Stimulated activated CD4-positive, alpha-beta T cell treated with anti-CD3 and anti-CD28 coated beads, TNF-alpha, amount 100 ng/mL, for 48 hours (primary cell): ENCODE data around the gene APIP.

Source experiments
- DNase-seq, 3 donors: peaks; one replicate each; pipeline ENCODE4 v3.0.0-alpha.2; 2020; ENCODE audit warnings: low read depth in 3 of 3

Gene APIP

DNA sequence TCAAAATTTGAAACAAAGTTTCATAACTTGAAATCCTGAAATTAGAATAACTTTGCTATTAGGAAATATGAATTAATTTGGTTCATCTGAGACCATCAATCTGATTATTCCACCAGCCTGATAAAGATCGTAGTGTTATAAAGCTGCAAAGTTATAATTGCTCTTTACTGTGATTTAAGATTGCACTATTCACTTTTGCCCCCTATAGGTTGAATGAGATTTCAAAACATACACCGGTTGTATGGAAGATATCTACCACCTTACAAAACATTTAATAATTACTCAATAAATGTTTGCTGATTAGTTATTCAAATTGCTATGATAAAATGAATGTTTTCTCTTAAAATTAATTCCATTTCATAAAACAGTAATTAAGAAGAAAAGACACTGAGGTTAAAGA lies 26.1 kb downstream of the APIP start:
- DNase-seq = no peak

DNA sequence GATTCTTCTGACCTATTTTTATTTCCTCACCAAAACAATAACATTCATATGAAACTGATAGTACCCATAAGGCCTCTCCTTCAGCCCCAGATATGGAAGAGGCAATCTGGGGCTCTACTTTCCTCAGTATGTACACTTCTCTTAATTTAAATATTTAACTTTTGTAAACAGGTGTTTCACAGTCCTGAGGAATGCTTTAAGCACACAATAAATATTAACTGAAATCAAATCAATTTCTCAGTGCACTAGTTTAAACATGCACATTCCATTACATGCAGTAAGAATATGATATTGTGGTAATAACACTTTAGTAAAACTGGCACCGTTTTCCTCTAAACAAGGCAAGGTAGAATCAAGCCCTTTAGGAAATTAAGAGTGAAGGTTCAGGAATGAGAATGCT lies 28.9 kb downstream of the APIP start:
- DNase-seq = no peak

DNA sequence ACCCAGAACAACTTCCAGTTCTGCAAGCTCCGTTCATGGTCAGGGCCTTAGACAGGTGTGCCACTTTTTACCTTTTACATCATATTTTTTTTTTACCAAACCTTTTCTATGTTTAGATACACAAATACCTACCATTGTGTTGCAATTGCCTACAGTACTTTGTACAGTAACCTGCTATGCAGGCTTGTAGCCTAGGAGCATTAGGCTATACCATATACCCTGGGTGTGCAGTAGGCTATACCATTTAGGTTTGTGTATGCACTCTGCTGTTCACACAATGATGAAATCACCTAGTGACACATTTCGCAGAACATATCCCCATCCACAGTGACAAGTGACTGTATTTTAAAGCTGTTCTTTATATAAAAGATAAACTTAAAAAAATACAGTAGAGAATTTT lies 29.6 kb downstream of the APIP start:
- no peak for DNase-seq

DNA sequence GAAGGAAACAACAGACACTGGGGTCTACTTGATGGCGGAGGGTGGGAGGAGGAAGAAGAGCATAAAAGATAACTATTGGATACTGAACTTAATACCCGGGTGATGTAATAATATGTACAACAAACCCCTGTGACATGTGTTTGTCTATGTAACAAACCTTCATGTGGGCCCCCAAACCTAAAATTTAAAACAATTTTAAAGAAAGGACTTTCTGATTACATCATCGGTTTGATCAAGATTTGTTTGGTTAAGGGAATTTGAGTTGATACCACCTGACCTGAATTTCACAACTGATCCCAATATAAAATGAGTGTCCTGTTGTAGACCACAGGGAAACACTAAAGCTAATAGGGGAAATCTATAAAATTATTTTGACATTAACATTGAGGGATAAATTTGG lies 34.3 kb downstream of the APIP start:
- no peak for DNase-seq

DNA sequence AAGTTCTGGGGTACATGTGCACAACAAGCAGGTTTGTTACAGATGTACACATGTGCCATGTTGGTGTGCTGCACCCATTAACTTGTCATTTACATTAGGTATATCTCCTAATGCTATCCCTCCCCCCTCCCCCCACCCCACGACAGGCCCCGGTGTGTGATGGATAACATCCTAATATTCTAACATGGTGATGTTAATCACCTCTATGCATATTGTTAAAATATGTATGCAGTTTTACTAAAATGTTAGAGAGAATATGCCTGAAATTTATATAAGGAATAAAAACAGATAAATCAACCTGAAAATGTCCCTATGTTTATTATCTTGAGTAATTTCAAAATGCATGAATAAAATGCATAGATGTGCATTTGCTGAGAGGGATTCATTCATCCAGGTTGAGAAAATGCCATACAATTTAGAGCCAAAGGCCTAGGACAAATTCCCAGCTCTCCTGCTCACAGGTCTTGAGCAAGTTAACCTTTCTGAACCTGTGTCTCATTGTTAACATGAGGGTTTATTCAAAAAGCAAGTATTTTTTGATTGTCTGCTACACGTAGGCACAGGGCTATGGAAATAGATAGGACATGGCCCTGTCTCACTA lies 38.7 kb downstream of the APIP start:
- DNase-seq = no peak

DNA sequence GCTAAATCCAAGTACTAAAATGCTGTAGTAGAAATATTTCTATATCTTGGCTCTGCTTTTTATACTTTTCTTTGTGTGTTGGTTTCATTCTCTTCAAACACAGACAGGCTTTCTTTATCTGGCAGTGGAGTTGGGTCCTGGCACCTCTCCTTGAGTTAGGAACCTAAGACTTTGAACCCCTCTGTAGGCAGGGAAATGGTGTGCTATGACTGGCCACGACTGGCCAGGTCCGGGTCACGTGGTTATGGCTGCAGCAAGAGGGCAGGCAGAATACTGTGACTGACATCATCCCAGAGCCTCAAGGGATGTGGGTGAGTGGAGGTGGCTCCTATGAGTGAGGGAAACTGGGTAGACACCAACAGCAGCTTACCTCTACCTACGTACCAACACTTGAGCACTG lies 42.0 kb downstream of the APIP start:
- DNase-seq = no peak

DNA sequence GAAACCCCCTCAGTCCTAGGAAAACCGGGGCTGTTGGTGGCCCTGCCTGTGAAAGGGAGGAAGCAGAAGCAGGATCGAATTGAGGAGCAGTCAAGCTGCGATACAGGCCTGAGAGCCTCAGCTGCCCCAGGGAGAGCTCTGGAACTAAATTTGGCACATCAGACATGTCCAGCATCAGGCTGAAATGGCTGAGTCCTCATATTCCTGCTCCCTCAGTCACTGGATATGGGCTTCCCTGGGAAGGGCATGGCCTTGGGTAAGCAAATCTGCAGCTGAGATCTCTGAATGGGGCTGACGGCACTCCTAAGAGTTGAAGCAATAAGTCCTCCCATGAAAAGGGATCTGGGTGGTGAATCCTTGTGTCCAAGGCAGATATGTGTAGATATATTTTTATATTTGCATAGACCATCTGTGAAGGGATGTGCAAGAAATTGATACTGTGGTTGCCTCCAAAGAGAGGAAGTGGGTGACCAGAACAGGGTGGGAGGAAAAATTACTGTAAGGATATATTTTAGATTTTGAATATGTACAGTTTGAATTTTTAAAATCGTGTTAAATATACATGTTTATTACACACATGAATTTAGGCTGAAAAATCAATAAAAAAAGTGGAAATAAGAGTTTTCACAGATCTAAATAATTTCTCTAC lies 45.5 kb downstream of the APIP start:
- DNase-seq = no peak

DNA sequence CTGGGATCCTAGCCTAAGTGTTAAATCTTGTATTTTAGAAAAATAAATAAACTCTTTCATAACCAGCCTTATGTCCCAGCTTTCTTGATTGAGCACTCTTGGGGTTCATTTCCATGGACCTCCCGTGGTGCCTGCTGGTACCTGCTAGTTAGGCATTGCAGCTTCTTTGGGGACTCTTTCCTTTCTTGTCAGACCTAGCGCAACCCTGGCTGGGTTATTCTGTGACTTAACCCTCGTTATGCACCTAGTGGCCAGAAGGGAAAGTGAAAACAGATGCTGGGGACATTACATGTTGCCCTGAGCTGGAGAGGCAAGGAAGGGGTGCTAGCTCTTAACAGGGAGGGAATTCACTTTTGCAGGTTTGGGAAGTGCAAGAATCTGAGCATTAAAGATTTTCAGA lies 46.8 kb downstream of the APIP start:
- DNase-seq = no peak

DNA sequence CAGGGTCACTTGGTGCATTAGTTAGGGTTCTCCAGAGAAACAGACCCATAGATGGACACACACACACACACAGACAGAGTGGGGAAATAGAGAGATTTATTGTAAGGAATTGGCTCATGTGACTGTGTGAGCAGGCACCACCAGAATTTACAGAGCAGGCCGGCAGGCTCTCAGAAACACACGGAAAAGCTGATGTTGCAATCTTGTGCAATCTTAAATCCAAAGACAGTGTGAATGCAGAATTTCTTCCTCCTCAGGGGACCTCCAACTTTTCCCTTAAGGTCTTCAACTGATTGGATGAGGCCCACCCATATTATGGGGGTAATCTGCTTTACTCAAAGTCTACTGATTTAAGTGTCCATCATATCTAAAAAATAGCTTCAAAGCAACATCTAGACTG lies 49.8 kb downstream of the APIP start:
- DNase-seq = no peak

DNA sequence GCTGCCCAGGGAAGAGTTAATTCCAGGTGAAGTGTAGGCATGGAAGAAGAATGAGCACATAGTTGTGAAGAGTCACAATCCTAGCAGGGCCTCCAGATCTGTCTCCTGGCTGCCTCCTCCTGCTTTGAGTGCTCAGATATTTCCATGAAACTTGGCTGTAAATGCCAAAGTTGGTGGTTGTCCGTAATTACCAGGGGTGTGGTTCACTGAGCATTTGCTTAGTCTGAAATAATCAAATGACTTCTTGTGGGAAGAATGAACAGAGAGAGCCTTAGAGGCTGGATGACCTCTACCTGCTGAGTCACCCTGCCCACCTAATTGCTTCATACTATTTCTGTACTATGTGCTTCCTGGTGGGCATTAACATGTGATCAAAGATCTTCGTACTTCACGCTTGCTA lies 50.9 kb downstream of the APIP start:
- no peak for DNase-seq

DNA sequence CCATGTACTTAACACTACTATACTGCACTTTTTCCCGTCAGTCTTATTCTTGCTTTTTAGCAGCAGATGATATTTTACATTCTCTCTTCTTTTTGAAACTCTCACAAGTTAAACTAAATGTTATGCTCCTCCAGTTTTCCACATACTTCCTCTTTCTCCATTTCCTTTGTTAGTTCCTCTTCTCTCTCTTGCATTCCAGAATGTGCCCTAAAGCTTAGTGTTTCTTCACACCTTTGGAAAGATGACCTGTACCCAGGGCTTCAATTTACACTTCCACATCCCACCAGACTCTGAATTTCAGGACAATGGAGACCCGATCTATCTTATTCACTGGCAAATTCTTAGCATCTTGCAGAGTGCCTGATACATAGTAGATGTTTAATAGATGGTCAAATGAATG lies 51.8 kb downstream of the APIP start:
- no peak for DNase-seq

DNA sequence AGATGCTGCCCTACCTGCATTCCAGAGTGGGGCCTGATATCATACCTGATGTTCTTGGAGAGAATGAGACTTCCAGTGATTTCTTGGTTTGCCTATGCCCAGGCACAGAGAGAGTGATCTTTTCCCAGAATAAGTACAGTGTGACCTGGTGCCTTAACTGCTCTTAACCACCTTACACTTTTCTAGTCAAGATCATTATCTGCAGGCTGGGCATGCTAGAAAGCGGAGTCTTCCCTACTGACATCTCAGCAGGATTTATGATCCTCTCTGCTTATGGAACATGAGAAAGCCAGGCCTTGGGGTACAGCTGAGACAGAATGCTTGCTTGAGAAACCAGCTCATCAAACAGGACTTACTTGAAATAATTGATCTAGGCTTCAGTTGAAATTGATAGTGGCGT lies 53.1 kb downstream of the APIP start:
- DNase-seq = no peak

DNA sequence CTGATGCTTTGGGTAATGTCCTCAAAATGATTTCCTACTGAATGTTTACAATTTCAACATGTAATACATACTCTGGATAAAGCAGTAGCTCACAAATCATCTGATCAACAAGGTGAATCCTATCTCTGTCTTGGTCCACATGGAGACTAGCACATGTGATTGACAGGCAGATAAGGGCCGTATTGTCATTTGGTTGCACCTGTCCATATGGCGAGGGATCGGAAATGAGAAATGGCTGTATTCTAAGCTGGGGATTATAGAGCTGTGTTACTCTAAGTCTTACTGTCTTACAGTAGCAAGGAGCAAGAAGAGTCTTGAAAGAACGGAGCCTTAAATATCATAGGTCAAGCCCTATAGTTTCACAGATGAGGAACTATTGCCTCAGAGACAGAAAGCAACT lies 55.7 kb downstream of the APIP start:
- DNase-seq = no peak

DNA sequence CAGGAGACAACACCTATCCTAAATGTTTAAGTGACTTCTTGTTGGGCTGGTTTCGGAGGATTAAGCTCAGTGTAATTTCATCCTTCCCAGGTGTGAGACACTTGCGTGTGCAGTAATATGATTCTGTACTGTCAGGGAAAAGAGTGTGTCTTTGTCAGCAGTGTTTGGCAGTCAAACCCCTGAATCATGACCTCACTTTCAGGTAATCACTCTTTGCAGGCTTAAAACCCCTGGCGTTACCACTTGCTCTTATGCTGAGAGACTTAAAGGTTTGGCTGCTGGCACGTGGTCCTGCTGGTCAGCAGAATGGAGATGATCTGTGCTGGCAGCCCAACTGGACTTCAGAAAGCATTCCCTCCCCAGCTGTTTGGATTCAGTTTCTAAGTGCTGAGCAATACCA lies 56.1 kb downstream of the APIP start:
- DNase-seq = no peak

DNA sequence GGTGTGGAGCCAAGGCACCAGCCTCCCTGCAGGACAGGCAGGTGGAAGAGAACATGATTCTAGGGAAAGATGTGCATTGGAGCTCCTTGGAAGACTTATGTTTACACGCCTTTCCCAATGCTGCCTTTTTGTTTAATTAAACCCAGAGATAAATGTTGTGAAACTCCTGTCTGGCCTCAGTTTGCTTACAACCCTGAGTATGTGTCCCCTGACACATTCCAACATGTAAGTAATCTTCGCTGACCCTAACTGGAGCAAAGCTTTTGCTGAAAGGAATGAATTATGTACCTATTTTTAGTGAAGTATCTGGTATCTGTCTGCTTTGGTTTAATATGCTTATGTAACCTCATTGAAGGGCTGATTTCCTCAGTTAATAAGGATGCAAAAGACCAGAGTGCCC lies 56.7 kb downstream of the APIP start:
- no peak for DNase-seq

DNA sequence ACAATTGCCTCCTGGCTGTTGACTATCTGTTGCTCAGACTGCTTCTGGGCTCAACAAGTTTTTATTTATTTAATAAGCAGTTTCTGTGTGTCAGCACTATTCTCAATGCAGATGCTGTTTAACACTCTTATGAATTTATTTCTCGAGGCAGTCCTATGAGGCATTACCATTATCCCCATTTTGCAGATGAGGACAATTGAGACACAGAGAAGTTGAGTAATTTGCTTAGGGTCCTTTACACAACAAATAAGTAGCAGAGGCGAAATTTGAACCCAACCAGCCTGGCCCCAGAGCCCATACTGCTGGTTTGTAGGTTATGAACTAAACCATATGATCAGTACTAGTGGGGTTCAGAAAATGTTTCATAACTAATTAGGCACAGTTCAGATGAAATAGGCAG lies 58.7 kb downstream of the APIP start:
- no peak for DNase-seq

DNA sequence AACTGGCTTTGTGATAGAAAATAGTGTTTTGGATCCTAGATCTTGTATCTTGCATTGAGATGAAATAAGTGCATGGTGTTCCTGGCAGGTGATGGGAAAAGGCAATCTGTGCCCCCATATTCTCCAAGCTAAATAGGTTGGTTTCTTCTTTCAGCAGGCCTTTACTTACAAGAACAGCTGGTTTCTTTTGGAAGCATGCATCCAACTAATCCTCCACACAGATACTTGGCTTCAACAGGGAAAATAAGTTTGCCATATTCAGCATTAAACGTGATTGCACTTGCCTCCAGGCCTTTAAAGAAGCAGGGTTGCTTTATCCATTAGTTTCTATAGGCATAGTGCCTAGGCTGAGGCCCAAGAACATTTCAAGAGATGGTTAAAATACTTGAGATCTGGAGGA lies 59.9 kb downstream of the APIP start:
- DNase-seq = no peak

DNA sequence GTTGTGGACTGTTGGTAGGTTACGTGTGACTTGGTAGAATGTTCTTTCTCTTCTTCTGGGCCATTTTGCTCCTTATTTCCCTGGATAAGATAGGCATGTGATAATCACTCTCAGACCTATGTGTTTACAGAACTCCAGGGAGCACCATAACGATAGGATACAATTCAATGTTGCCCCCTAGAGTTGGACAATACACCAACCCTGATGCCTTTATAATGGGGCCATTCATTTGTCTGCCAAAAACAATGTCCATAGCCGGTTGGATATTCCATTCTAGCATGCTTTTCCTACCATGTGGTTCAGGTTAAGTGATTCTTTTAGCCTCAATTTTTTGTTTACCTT lies 60.5 kb downstream of the APIP start:
- DNase-seq = no peak

DNA sequence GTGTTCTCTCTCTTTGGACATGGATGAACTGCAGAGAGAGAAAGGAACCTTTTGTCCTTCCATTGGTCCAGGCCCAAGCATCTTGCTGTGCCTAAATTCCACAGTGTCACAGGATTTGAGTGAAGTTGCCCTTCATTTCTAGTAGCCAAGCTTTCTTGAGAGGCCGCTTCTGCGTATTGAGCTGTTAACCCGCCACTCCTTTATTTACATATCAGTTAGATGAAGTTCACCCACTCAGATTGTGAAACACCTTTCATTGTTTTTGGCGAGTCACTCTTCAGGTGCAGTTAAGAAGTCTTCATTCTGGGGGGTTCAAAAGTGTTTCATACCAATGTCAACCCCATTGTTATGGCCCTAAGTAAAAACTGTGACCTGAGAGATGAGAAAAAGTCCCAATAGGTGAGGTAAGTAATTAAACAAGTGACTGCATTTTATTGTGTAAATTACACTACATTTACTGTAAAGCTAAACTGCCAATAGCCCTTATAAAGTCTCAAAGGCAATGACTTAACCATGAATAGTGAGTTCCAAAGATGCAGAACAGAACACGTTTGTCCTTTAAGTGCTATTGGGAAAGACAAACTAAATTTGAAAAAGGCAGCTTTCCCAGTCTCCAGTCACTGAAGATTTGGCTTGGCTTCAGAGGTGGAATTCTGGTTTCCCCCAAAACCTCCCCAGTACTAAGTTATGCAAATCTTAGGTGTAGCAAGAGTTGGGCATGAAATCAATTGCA lies 61.0 kb downstream of the APIP start:
- DNase-seq = no peak

DNA sequence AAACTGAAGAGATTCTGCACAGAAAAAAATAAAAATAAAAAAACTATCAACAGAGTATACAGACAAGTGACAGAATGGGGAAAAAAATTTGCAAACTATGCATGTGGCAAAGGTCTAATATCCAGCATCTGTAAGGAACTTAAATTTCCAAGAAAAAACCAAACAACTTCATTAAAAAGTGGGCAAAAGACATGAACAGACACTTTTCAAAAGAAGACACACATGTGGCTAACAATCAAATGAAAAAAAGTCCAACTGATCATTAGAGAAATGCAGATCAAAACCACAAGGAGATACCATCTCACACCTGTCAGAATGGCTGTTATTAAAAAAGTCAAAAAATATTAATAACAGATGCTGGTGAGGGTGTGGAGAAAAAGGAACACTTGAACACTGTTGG lies 64.3 kb downstream of the APIP start:
- DNase-seq = no peak

DNA sequence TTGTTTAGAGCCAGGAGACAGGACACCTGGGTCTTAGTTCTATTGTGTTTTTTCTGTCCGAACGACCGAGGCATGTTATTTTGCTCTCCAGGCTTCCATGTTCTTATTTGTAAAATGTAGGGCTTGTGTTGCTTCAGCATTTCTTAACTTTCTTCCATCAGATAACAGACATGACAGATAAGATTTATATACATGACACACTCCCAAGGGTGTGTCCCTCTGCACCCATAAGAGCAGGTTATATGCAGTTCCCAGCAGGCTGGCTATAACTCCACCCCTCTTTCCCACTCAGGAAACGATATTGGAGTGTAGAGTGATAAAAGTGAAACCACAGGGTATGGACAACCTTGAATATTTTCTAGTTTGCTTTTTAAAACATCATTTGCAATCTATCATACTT lies 65.8 kb downstream of the APIP start:
- DNase-seq = no peak

DNA sequence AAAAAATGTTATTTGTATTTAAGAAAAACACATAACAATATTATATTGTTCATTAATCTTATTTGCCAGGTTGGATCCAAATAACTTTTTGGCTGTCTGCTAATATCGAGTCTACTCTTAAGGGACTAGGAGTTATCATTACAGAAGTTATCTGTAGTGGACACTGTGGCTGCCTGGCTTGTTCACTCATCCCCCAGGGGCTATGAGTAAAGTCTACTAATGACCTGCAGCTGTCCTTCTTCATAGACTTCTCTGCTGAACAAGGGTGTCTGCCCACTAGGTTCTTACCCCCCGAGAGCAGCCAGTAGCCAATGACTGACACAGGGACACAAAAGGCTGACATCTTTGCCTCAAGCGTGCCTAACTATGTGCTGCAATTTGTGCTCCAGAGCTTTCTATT lies 69.7 kb downstream of the APIP start:
- no peak for DNase-seq

DNA sequence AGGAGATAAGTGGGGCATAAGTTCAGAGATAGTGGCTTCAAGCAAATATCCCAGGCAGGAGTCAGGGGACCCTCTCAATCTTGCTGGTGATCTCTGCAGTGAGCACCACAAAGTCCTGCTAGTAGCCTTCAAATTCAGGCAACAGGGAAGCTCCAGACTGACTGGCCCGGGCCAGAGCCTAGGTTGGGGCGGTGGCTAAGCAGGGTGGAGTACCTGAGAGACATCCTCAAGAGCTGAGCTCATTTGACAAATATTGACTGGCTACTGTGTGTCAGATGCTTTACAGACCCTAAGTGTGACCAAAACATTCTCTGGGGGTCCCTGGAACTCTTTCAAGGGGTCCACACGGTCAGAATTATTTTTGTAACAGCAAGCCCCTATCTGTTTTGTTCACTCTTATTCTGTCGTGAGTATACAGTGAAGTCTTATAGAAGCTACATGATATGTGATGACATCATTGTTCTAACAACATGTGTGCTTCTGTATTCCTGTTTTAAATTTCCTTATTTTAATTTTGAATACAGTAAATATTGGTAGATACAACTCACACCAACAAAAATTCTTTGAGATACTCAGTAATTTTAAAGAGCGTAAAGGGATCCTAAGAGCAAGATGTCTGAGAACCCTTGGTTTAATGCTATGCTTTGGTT lies 71.6 kb downstream of the APIP start:
- no peak for DNase-seq
